HepG2 (cell line): ENCODE data around the gene BLCAP. TPM values are rescaled to one million over a fixed set of nuclear protein-coding genes. Genes with fewer than 3 reads are reported as not detected.
A peak's percentile ranks its signal among the peaks of the same experiment; 100 is the strongest.

ENCODE experiments used
- BCL3 ChIP-seq: sonication (generic); formaldehyde crosslinking; IDR thresholded peaks from 2 replicates; pipeline ENCODE4 v1.5.1; 2020; ENCODE audit warnings: mild to moderate bottlenecking, missing genetic modification reagents, moderate library complexity
- ESRRA ChIP-seq: sonication (generic); formaldehyde crosslinking; IDR thresholded peaks from 2 replicates; pipeline ENCODE4 v1.5.1; 2020; ENCODE audit warnings: mild to moderate bottlenecking, low read depth, missing genetic modification reagents
- KDM1A ChIP-seq: IDR thresholded peaks from 2 replicates; pipeline ENCODE4 v1.6.1; 2016; ENCODE audit warnings: missing compliant biosample characterization
- RBM22 ChIP-seq: fragments of 200-400 bp; formaldehyde crosslinking; optimal IDR thresholded peaks from 2 replicates; pipeline ENCODE3; 2017; ENCODE audit warnings: mild to moderate bottlenecking, low read length, moderate library complexity
- TERF1 ChIP-seq: sonication (generic); formaldehyde crosslinking; IDR thresholded peaks from 2 replicates; pipeline ENCODE4 v1.8.0; 2022; ENCODE audit warnings: mild to moderate bottlenecking, missing genetic modification reagents, moderate library complexity
- THAP11 ChIP-seq: IDR thresholded peaks from 2 replicates; pipeline ENCODE4 v1.6.1; 2016; ENCODE audit warnings: missing biosample characterization, missing genetic modification reagents
- ZBTB38 ChIP-seq: sonication (generic); formaldehyde crosslinking; IDR thresholded peaks from 2 replicates; pipeline ENCODE4 v1.5.1; 2020; ENCODE audit warnings: mild to moderate bottlenecking, missing genetic modification reagents
- ZFP41 ChIP-seq: sonication (generic); formaldehyde crosslinking; IDR thresholded peaks from 2 replicates; pipeline ENCODE4 v1.4.0; 2020; ENCODE audit warnings: mild to moderate bottlenecking, missing genetic modification reagents, borderline replicate concordance
- ZMYM2 ChIP-seq: sonication (generic); formaldehyde crosslinking; IDR thresholded peaks from 2 replicates; pipeline ENCODE4 v1.8.0; 2022; ENCODE audit warnings: mild to moderate bottlenecking, missing genetic modification reagents
- ZNF337 ChIP-seq: sonication (generic); formaldehyde crosslinking; IDR thresholded peaks from 2 replicates; pipeline ENCODE4 v1.5.1; 2020; ENCODE audit warnings: missing genetic modification reagents, low read depth, mild to moderate bottlenecking, borderline replicate concordance
- ZNF407 ChIP-seq: sonication (generic); formaldehyde crosslinking; IDR thresholded peaks from one replicate; pipeline ENCODE4 v1.5.1; 2020; ENCODE audit warnings: mild to moderate bottlenecking, missing genetic modification reagents; ENCODE audit errors: not compliant biosample characterization
- ZNF432 ChIP-seq: sonication (generic); formaldehyde crosslinking; IDR thresholded peaks from 2 replicates; pipeline ENCODE4 v1.5.0; 2020; ENCODE audit warnings: missing genetic modification reagents, mild to moderate bottlenecking, borderline replicate concordance
- ZNF512 ChIP-seq: sonication (generic); formaldehyde crosslinking; IDR thresholded peaks from 2 replicates; pipeline ENCODE4 v1.4.0; 2020; ENCODE audit warnings: mild to moderate bottlenecking, missing genetic modification reagents
- ZNF547 ChIP-seq: sonication (generic); formaldehyde crosslinking; IDR thresholded peaks from 2 replicates; pipeline ENCODE4 v1.5.1; 2020; ENCODE audit warnings: mild to moderate bottlenecking, missing genetic modification reagents
- ZNF577 ChIP-seq: sonication (generic); formaldehyde crosslinking; IDR thresholded peaks from 2 replicates; pipeline ENCODE4 v1.4.0; 2020; ENCODE audit warnings: mild to moderate bottlenecking, low read depth, missing genetic modification reagents, borderline replicate concordance
- ZNF841 ChIP-seq: sonication (generic); formaldehyde crosslinking; IDR thresholded peaks from 2 replicates; pipeline ENCODE4 v1.8.1; 2023; ENCODE audit warnings: missing genetic modification reagents, borderline replicate concordance
- polyA plus RNA-seq, 8 experiments: library from polyadenylated mRNA; depleted of rRNA in 3 of 8; stranded (reverse) in 7 of 8; unstranded in 1 of 8; fragments of >200 nt; fragmentation: Illumina TruSeq in 4 of 8; extraction: Trizol in 4 of 8; gene quantifications; 2 replicates each; pipeline versions ENCODE4 v1.2.1 to v1.2.3, GENCODE V29; 2011 to 2016; ENCODE audit warnings: low read depth in 4 of 8, missing spikeins in 1 of 8, mixed read lengths in 1 of 8; ENCODE audit not compliant: insufficient read depth in 1 of 8
- total RNA-seq, 5 experiments: library from RNA; depleted of rRNA; stranded (reverse); fragments of >200 nt; fragmentation: Illumina TruSeq; extraction: Trizol; gene quantifications; 2 replicates each; pipeline ENCODE4 v1.2.3, GENCODE V29; 2016; ENCODE audit warnings: low read depth in 1 of 5

The BLCAP gene
- total and polyA plus RNA-seq, 2 of the 13 experiments (the other 11 are each of a cell fraction or from before 2014, with no cell fraction given) = 52.4 to 86.8 TPM

- no peak for TF ChIP-seq ZNF407 (CRISPR knock-in tag)
- TF ChIP-seq ESRRA (CRISPR knock-in tag) = peak; percentile 67; the same call in 1 of the 2 replicates
- no peak for TF ChIP-seq ZNF577 (CRISPR knock-in tag)
- TF ChIP-seq KDM1A = peak; percentile 70; the same call in 1 of the 2 replicates
- peak; percentile 67; the same call in 1 of the 2 replicates for TF ChIP-seq ZBTB38 (CRISPR knock-in tag)
- TF ChIP-seq ZNF337 (CRISPR knock-in tag) = peak; percentile 33; the same call in 1 of the 2 replicates
- TF ChIP-seq ZNF512 (CRISPR knock-in tag) = no peak
- no peak for TF ChIP-seq ZNF841 (CRISPR knock-in tag)
- TF ChIP-seq TERF1 (CRISPR knock-in tag) = no peak
- no peak; the same call in 1 of the 2 replicates for TF ChIP-seq ZNF432 (CRISPR knock-in tag)
- no peak for TF ChIP-seq ZFP41
- TF ChIP-seq BCL3 (CRISPR knock-in tag) = no peak; the same call in none of the 2 replicates
- TF ChIP-seq ZNF547 (CRISPR knock-in tag) = peak; percentile 32
- TF ChIP-seq RBM22 = peak; percentile 17
- TF ChIP-seq THAP11 (CRISPR knock-in tag) = peak; percentile 90
- TF ChIP-seq ZMYM2 = no peak
Measured at GRCh38 chr20:37527638-37528445, at the start of gene BLCAP (continued).
